Measurements from ENCODE around the gene DBI.

DBI gene

GRCh38 chr2:119339562-119339923 is 27.2 kb upstream of the DBI start:
- TF ChIP-seq POLR2AphosphoS5 (IDR thresholded peaks at IDR 0.05; ENCODE audit: low read depth, low read length): no peak
- TF ChIP-seq FOXP2 (optimal IDR thresholded peaks at IDR 0.05; ENCODE audit: borderline replicate concordance, extremely low read depth, extremely low read length, insufficient read depth): no peak
- no peak for TF ChIP-seq TAF1 (IDR thresholded peaks at IDR 0.05; ENCODE audit: borderline replicate concordance, insufficient read depth, low read length)
- no peak for TF ChIP-seq SIN3A (IDR thresholded peaks at IDR 0.05; ENCODE audit: borderline replicate concordance, insufficient read depth, low read length)
- TF ChIP-seq REST (IDR thresholded peaks at IDR 0.05; ENCODE audit: insufficient read depth in 1 of 2, low read depth in 2 of 2, low read length in 2 of 2): no peak

- TF ChIP-seq REST (IDR thresholded peaks at IDR 0.05; ENCODE audit: insufficient read depth in 1 of 2, low read depth in 2 of 2, low read length in 2 of 2): no peak
- no peak for TF ChIP-seq TAF1 (IDR thresholded peaks at IDR 0.05; ENCODE audit: borderline replicate concordance, insufficient read depth, low read length)
- TF ChIP-seq SIN3A (IDR thresholded peaks at IDR 0.05; ENCODE audit: borderline replicate concordance, insufficient read depth, low read length): no peak
- no peak for TF ChIP-seq POLR2AphosphoS5 (IDR thresholded peaks at IDR 0.05; ENCODE audit: low read depth, low read length)
- TF ChIP-seq FOXP2 (optimal IDR thresholded peaks at IDR 0.05; ENCODE audit: borderline replicate concordance, extremely low read depth, extremely low read length, insufficient read depth): no peak
Measured at GRCh38 chr2:119341684-119342083, 25.1 kb upstream of the DBI start.

GRCh38 chr2:119349289-119349688 is 17.5 kb upstream of the DBI start:
- TF ChIP-seq REST (IDR thresholded peaks at IDR 0.05; ENCODE audit: insufficient read depth in 1 of 2, low read depth in 2 of 2, low read length in 2 of 2) (no peak), FOXP2 (optimal IDR thresholded peaks at IDR 0.05; ENCODE audit: borderline replicate concordance, extremely low read depth, extremely low read length, insufficient read depth) (no peak), TAF1 (IDR thresholded peaks at IDR 0.05; ENCODE audit: borderline replicate concordance, insufficient read depth, low read length) (no peak), SIN3A (IDR thresholded peaks at IDR 0.05; ENCODE audit: borderline replicate concordance, insufficient read depth, low read length) (no peak), POLR2AphosphoS5 (IDR thresholded peaks at IDR 0.05; ENCODE audit: low read depth, low read length) (no peak)

GRCh38 chr2:119350311-119350998 is 16.3 kb upstream of the DBI start:
- no peak for TF ChIP-seq SIN3A (IDR thresholded peaks at IDR 0.05; ENCODE audit: borderline replicate concordance, insufficient read depth, low read length)
- no peak for TF ChIP-seq POLR2AphosphoS5 (IDR thresholded peaks at IDR 0.05; ENCODE audit: low read depth, low read length)
- TF ChIP-seq FOXP2 (optimal IDR thresholded peaks at IDR 0.05; ENCODE audit: borderline replicate concordance, extremely low read depth, extremely low read length, insufficient read depth): no peak
- no peak for TF ChIP-seq REST (IDR thresholded peaks at IDR 0.05; ENCODE audit: insufficient read depth in 1 of 2, low read depth in 2 of 2, low read length in 2 of 2)
- no peak for TF ChIP-seq TAF1 (IDR thresholded peaks at IDR 0.05; ENCODE audit: borderline replicate concordance, insufficient read depth, low read length)

All from PFSK-1 (cell line).